ENCODE measurements around the gene GNG10.

The GNG10 gene

DNA sequence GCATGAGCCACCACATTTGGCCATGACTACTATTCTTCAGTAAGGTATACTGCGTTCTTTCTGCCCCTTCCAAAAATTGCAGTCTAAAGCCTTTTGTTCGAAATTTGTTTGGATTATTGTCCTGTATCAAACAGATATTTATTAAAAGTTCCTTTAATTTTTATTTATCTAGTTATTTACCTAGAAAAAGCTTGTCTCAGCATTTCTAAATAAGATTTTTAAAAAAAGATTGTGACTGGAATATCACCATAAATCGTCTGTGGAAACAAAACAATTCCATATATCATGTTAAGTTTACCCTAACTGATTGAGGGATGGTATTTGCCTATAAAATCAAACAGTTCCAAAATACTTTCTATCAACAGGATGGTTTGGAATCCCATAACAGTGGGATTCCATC is 14.7 kb downstream of the GNG10 start (continued):
- TF ChIP-seq, protein P1, sequence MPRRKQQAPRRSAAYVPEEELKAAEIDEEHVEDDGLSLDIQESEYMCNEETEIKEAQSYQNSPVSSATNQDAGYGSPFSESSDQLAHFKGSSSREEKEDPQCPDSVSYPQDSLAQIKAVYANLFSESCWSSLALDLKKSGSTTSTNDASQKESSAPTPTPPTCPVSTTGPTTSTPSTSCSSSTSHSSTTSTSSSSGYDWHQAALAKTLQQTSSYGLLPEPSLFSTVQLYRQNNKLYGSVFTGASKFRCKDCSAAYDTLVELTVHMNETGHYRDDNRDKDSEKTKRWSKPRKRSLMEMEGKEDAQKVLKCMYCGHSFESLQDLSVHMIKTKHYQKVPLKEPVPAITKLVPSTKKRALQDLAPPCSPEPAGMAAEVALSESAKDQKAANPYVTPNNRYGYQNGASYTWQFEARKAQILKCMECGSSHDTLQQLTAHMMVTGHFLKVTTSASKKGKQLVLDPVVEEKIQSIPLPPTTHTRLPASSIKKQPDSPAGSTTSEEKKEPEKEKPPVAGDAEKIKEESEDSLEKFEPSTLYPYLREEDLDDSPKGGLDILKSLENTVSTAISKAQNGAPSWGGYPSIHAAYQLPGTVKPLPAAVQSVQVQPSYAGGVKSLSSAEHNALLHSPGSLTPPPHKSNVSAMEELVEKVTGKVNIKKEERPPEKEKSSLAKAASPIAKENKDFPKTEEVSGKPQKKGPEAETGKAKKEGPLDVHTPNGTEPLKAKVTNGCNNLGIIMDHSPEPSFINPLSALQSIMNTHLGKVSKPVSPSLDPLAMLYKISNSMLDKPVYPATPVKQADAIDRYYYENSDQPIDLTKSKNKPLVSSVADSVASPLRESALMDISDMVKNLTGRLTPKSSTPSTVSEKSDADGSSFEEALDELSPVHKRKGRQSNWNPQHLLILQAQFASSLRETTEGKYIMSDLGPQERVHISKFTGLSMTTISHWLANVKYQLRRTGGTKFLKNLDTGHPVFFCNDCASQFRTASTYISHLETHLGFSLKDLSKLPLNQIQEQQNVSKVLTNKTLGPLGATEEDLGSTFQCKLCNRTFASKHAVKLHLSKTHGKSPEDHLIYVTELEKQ (tag by site-specific recombination; IDR thresholded peaks at IDR 0.05; ENCODE audit: borderline replicate concordance) = no peak

DNA sequence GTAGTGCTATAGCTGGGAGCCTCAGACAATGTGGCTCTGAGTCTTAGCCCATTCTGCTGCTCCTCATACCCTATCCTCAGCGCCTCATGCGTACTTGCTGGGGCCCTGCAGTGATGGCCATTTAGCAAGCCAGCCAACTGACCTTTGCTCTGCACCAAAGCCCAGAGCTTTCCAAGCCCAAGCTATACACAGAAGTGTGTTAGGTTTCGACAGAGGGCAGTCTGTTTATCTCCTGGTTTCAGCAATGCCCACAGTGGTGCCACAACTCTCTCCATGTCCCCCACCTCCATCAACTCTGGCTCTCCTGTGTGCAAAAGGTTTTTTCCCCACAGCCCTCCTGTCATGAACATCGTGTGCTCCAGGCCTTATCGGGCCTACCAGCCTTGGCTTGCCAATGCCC is 16.9 kb downstream of the GNG10 start:
- Histone ChIP-seq H3K27ac (ENCODE audit: extremely low read depth, low read depth, low read length) (no peak overlapping the region), H3K36me3 (ENCODE audit: control insufficient read depth in 2 of 2, insufficient read depth in 1 of 2, low read length in 2 of 2) (peaks cover 5 to 18% of the 10 kb centered on the region in 2 experiments; a peak in 2 of 3 replicates), H3K9me3 (ENCODE audit: control insufficient read depth, insufficient read depth, low read depth, low read length) (no peaks in the 10 kb centered on the region), H3K4me3 (ENCODE audit: low read depth, low read length) (no peak overlapping the region), H3K4me1 (ENCODE audit: control insufficient read depth, insufficient read depth, low read length) (no peaks in the 10 kb centered on the region)
- CTCF ChIA-PET = interaction anchor here (2.5 kb wide), 1 partner anchor 14 kb away, joined by 10 read pairs; no protein-coding TSS in a partner anchor
- POLR2A ChIA-PET = no interaction called here
- TF ChIP-seq, protein P2, sequence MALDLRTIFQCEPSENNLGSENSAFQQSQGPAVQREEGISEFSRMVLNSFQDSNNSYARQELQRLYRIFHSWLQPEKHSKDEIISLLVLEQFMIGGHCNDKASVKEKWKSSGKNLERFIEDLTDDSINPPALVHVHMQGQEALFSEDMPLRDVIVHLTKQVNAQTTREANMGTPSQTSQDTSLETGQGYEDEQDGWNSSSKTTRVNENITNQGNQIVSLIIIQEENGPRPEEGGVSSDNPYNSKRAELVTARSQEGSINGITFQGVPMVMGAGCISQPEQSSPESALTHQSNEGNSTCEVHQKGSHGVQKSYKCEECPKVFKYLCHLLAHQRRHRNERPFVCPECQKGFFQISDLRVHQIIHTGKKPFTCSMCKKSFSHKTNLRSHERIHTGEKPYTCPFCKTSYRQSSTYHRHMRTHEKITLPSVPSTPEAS (tag by site-specific recombination; IDR thresholded peaks at IDR 0.05) = no peak
- TF ChIP-seq GLI2 (tag by site-specific recombination; IDR thresholded peaks at IDR 0.05; ENCODE audit: borderline replicate concordance, low read depth) = no peak
- TF ChIP-seq, protein P3, sequence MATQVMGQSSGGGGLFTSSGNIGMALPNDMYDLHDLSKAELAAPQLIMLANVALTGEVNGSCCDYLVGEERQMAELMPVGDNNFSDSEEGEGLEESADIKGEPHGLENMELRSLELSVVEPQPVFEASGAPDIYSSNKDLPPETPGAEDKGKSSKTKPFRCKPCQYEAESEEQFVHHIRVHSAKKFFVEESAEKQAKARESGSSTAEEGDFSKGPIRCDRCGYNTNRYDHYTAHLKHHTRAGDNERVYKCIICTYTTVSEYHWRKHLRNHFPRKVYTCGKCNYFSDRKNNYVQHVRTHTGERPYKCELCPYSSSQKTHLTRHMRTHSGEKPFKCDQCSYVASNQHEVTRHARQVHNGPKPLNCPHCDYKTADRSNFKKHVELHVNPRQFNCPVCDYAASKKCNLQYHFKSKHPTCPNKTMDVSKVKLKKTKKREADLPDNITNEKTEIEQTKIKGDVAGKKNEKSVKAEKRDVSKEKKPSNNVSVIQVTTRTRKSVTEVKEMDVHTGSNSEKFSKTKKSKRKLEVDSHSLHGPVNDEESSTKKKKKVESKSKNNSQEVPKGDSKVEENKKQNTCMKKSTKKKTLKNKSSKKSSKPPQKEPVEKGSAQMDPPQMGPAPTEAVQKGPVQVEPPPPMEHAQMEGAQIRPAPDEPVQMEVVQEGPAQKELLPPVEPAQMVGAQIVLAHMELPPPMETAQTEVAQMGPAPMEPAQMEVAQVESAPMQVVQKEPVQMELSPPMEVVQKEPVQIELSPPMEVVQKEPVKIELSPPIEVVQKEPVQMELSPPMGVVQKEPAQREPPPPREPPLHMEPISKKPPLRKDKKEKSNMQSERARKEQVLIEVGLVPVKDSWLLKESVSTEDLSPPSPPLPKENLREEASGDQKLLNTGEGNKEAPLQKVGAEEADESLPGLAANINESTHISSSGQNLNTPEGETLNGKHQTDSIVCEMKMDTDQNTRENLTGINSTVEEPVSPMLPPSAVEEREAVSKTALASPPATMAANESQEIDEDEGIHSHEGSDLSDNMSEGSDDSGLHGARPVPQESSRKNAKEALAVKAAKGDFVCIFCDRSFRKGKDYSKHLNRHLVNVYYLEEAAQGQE (tag by site-specific recombination; IDR thresholded peaks at IDR 0.05) = no peak
- TF ChIP-seq FEZF1 (tag by site-specific recombination; IDR thresholded peaks at IDR 0.05) = no peak
- no peak for TF ChIP-seq KLF1 (tag by site-specific recombination; IDR thresholded peaks at IDR 0.05)
- no peak for TF ChIP-seq ZFHX2 (tag by site-specific recombination; conservative IDR thresholded peaks at IDR 0.05)
- no peak for TF ChIP-seq ZNF184 (tag by site-specific recombination; IDR thresholded peaks at IDR 0.05)
- no peak for TF ChIP-seq TRIM28 (IDR thresholded peaks at IDR 0.05; ENCODE audit: borderline replicate concordance, low read length)
- TF ChIP-seq, protein P4, sequence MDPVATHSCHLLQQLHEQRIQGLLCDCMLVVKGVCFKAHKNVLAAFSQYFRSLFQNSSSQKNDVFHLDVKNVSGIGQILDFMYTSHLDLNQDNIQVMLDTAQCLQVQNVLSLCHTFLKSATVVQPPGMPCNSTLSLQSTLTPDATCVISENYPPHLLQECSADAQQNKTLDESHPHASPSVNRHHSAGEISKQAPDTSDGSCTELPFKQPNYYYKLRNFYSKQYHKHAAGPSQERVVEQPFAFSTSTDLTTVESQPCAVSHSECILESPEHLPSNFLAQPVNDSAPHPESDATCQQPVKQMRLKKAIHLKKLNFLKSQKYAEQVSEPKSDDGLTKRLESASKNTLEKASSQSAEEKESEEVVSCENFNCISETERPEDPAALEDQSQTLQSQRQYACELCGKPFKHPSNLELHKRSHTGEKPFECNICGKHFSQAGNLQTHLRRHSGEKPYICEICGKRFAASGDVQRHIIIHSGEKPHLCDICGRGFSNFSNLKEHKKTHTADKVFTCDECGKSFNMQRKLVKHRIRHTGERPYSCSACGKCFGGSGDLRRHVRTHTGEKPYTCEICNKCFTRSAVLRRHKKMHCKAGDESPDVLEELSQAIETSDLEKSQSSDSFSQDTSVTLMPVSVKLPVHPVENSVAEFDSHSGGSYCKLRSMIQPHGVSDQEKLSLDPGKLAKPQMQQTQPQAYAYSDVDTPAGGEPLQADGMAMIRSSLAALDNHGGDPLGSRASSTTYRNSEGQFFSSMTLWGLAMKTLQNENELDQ (tag by site-specific recombination; IDR thresholded peaks at IDR 0.05; ENCODE audit: low read depth) = no peak
- TF ChIP-seq ZSCAN16 (tag by site-specific recombination; IDR thresholded peaks at IDR 0.05) = no peak
- TF ChIP-seq, protein P5, sequence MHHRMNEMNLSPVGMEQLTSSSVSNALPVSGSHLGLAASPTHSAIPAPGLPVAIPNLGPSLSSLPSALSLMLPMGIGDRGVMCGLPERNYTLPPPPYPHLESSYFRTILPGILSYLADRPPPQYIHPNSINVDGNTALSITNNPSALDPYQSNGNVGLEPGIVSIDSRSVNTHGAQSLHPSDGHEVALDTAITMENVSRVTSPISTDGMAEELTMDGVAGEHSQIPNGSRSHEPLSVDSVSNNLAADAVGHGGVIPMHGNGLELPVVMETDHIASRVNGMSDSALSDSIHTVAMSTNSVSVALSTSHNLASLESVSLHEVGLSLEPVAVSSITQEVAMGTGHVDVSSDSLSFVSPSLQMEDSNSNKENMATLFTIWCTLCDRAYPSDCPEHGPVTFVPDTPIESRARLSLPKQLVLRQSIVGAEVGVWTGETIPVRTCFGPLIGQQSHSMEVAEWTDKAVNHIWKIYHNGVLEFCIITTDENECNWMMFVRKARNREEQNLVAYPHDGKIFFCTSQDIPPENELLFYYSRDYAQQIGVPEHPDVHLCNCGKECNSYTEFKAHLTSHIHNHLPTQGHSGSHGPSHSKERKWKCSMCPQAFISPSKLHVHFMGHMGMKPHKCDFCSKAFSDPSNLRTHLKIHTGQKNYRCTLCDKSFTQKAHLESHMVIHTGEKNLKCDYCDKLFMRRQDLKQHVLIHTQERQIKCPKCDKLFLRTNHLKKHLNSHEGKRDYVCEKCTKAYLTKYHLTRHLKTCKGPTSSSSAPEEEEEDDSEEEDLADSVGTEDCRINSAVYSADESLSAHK (tag by site-specific recombination; IDR thresholded peaks at IDR 0.05) = no peak
- no peak for TF ChIP-seq ZNF701 (tag by site-specific recombination; IDR thresholded peaks at IDR 0.05)
- TF ChIP-seq GLI4 (tag by site-specific recombination; IDR thresholded peaks at IDR 0.05) = no peak
- no peak for TF ChIP-seq MYNN (tag by site-specific recombination; IDR thresholded peaks at IDR 0.05; ENCODE audit: borderline replicate concordance)
- TF ChIP-seq, protein P6, sequence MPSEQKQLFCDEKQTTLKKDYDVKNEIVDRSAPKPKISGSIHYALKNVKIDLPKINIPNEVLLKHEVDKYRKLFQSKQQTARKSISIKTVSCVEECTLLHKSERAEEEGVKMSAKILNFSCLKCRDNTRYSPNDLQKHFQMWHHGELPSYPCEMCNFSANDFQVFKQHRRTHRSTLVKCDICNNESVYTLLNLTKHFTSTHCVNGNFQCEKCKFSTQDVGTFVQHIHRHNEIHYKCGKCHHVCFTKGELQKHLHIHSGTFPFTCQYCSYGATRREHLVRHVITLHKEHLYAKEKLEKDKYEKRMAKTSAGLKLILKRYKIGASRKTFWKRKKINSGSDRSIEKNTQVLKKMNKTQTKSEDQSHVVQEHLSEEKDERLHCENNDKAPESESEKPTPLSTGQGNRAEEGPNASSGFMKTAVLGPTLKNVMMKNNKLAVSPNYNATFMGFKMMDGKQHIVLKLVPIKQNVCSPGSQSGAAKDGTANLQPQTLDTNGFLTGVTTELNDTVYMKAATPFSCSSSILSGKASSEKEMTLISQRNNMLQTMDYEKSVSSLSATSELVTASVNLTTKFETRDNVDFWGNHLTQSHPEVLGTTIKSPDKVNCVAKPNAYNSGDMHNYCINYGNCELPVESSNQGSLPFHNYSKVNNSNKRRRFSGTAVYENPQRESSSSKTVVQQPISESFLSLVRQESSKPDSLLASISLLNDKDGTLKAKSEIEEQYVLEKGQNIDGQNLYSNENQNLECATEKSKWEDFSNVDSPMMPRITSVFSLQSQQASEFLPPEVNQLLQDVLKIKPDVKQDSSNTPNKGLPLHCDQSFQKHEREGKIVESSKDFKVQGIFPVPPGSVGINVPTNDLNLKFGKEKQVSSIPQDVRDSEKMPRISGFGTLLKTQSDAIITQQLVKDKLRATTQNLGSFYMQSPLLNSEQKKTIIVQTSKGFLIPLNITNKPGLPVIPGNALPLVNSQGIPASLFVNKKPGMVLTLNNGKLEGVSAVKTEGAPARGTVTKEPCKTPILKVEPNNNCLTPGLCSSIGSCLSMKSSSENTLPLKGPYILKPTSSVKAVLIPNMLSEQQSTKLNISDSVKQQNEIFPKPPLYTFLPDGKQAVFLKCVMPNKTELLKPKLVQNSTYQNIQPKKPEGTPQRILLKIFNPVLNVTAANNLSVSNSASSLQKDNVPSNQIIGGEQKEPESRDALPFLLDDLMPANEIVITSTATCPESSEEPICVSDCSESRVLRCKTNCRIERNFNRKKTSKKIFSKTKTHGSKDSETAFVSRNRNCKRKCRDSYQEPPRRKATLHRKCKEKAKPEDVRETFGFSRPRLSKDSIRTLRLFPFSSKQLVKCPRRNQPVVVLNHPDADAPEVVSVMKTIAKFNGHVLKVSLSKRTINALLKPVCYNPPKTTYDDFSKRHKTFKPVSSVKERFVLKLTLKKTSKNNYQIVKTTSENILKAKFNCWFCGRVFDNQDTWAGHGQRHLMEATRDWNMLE (tag by site-specific recombination; conservative IDR thresholded peaks at IDR 0.05; ENCODE audit: low read depth) = no peak
- no peak for TF ChIP-seq OVOL3 (tag by site-specific recombination; IDR thresholded peaks at IDR 0.05)
- no peak for TF ChIP-seq MZF1 (tag by site-specific recombination; IDR thresholded peaks at IDR 0.05; ENCODE audit: borderline replicate concordance)
